Renal cortex interstitium (tissue), 15 donors: ENCODE measurements around the gene SAA2. TPM values are rescaled to one million over a fixed set of nuclear protein-coding genes. Genes with fewer than 3 reads are reported as not detected.
"Not testable (repeated sequence)": the region's sequence is repeated elsewhere in the genome, so short reads cannot be mapped to it uniquely, and the experiment has no call there.

ENCODE experiments used
- DNase-seq, 11 donors: peaks; one replicate each; pipeline ENCODE4 v3.0.0-alpha.2; 2013; ENCODE audit warnings: low read depth in 9 of 11, low spot score in 4 of 11; ENCODE audit errors: extremely low read depth in 1 of 11
- long read RNA-seq, 16 experiments: transcript quantifications; one replicate each; lab custom pipeline, GENCODE V29; 2026
- polyA plus RNA-seq, 3 donors: library from polyadenylated mRNA; unstranded; fragments of 120-200 nt; gene quantifications; one replicate each; pipeline ENCODE4 v1.2.1, GENCODE V29; 2013; ENCODE audit not compliant: insufficient read length in 3 of 3

The SAA2 gene
- under 1 TPM in 1 of 3 donors, not detected in 2; 0.30 TPM for polyA plus RNA-seq
- long read RNA-seq, donor 1 = 0 reads
- long read RNA-seq, donor 2 = 0 reads
- long read RNA-seq, donor 3 = 0 reads
- long read RNA-seq, donor 4 = 0 reads
- long read RNA-seq, donor 5 = 0 reads
- long read RNA-seq, donor 6 = 0 reads
- long read RNA-seq, donor 7 = 0 reads
- long read RNA-seq, donor 8 = 0 reads
- long read RNA-seq, donor 9 = 0 reads
- long read RNA-seq, donor 10 = 0 reads
- long read RNA-seq, donor 11 = 0 reads
- long read RNA-seq, donor 12 = 0 reads
- long read RNA-seq, donor 13 = 0 reads
- long read RNA-seq, donor 14 = 0 reads
- long read RNA-seq, donor 15 = 0 reads
- long read RNA-seq, donor 16 = 0 reads

GRCh38 chr11:18248561-18248960 lies at the start of gene SAA2:
Gene SAA2 (minus strand): TSS chr11:18248668. CDS start chr11:18248011, 657 bp downstream.
- DNase-seq = no peak

- DNase-seq = no peak
Observed at GRCh38 chr11:18295316-18295715, 46.8 kb upstream of the SAA2 start.

- no peak for DNase-seq
Observed at GRCh38 chr11:18294862-18295261, 46.4 kb upstream of the SAA2 start.

- no peak for DNase-seq
Observed at GRCh38 chr11:18288911-18289310, 40.4 kb upstream of the SAA2 start.

- no peak for DNase-seq
Observed at GRCh38 chr11:18285841-18286240, 37.4 kb upstream of the SAA2 start.

GRCh38 chr11:18282626-18283025 lies 34.2 kb upstream of the SAA2 start:
- DNase-seq = no peak

GRCh38 chr11:18280438-18281045 lies 32.1 kb upstream of the SAA2 start:
- no peak for DNase-seq

- DNase-seq = no peak
Observed at GRCh38 chr11:18277565-18278271, 29.2 kb upstream of the SAA2 start.

- DNase-seq = no peak
Observed at GRCh38 chr11:18271206-18271605, 22.7 kb upstream of the SAA2 start.

- DNase-seq = no peak
Observed at GRCh38 chr11:18270102-18270501, 21.6 kb upstream of the SAA2 start.

- DNase-seq = not testable (repeated sequence)
Observed at GRCh38 chr11:18269252-18269651, 20.8 kb upstream of the SAA2 start.

- not testable (repeated sequence) for DNase-seq
Observed at GRCh38 chr11:18267335-18268133, 19.1 kb upstream of the SAA2 start.

GRCh38 chr11:18265949-18266348 lies 17.5 kb upstream of the SAA2 start, which contains the start of gene SAA1:
Gene SAA1 (plus strand): TSS chr11:18266264. CDS start chr11:18266888, 624 bp downstream.
- no peak for DNase-seq

- DNase-seq = no peak
Observed at GRCh38 chr11:18264677-18265555, 16.4 kb upstream of the SAA2 start.

GRCh38 chr11:18264035-18264434 lies 15.6 kb upstream of the SAA2 start:
- no peak for DNase-seq

- DNase-seq = not testable (repeated sequence)
Observed at GRCh38 chr11:18262681-18263350, 14.3 kb upstream of the SAA2 start.

- DNase-seq = no peak
Observed at GRCh38 chr11:18261721-18262120, 13.3 kb upstream of the SAA2 start.

- no peak for DNase-seq
Observed at GRCh38 chr11:18259259-18259658, 10.8 kb upstream of the SAA2 start.
